Measurements from ENCODE around the gene PNLDC1.

Gene PNLDC1, protein sequence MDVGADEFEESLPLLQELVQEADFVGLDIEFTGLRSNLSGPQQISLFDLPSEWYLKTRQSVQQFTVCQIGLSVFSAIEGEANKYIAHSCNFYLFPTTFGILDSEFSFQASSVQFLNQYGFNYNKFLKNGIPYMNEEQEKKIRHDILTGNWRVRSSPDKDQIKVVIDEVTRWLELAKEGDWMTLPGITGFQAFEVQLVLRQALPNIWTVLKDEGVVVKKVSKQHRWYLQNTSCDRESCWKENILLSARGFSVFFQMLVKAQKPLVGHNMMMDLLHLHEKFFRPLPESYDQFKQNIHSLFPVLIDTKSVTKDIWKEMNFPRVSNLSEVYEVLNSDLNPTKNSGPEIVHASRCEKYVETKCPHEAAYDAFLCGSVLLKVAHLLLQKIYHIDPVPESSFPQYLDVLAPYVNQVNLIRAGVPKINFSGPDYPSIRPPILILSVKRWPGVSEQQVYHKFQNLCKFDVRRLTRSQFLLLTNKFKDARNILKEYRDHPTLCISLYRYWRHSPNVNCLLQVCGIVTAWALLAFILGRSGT

DNA sequence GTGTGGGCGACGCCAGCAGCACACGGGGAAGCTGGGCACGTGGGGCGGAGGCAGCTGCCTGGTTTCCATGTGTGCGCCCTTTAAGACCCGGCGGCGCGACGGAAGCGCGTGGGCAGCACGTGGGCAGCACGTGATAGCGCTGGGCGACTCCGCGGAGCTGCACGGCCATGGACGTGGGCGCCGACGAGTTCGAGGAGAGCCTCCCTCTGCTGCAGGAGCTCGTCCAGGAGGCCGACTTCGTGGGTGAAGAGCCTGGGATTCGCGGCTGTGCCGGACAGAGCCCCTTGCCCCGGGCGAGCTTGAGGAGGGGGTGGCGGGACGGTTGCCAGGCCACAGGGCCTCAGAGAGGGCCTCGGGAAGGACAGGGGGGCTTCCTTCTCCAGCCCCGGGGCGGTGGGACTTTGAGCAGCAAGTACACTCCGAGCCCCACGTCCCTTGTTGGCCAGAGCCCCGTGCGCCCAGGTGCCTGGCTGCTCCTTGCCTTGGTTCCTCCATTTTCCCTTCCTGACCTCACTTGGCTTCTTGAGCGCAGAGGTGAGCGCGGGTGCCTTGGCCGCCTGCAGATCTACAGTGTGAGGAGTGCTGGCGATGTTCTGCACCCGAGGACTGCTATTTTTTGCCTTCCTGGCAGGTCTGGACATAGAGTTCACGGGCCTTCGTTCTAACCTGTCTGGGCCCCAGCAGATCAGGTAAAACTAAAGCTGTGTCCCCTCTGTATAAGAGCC is at the start of gene PNLDC1:
Gene PNLDC1, plus strand, starts transcription at position 136 of the 725 bp plus-strand sequence. Its CDS starts 32 bp downstream, at position 168.
- no peak for DNase-seq

DNA sequence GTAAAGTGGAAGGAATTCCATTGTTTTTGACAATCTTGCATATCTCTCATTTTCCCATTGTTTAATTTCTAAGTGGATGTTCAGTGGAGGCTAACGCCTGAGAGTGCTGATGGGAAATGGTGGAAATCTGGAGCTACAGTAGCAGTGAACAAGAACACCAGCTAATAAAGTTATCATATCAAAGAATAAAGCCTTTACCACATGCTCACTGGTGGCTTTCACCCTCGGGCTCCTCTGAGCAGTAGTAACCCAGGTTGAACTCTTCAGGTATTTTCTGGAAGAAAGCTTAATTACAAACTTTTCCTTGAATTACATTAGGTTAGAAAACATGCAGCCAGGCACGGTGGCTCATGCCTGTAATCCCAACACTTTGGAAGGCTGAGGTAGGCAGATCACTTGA is 48.6 kb upstream of the PNLDC1 start:
- DNase-seq = no peak

DNA sequence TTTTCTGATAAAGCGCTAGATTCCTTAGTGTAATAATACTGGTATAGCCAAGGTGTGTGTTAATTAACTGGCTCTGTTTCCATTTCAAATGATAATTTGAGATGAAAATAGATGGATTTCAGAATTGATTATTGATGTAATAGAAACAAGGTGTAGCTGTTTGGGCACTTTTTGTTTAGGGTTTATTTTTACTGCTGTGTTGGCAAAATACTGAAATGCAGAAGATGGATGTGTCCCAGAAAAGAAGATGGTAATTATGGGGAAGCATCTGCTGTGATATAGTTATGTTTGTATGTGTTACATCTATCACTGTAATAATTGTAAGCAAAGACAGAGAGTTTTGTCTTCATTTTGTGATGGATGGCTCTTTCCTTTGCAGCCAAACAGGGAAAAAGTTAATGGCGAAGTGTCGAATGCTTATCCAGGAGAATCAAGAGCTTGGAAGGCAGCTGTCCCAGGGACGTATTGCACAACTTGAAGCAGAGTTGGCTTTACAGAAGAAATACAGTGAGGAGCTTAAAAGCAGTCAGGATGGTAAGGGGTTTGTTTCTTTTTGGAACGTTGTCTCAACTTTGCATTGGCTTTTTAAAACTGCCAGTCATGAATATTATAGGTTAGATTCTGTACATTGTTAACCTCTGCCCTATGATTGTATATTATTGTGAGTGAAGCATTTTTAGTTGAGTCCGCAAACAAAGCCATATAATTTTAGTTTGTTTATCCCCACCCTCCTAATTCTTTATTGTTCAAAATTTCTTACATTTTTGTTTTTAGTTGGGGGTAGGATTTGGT is 46.8 kb upstream of the PNLDC1 start:
- DNase-seq = no peak

DNA sequence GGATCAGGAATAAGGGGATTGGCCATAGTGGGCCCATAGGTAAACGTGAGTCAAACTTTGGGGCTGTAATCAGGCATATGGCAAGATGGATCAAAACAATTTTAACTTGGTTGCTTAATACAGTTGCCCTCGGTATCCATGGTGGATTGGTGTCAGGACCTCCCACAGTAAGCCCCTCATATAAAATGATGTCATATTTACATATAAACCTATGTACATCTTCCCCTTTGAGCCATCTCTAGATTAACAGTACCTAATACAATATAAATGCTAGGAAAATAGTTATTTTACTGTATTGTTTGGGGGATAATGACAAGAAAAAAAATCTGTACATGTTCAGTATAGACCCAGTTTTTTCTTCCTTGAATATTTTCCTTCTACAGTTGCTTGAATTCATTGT is 45.7 kb upstream of the PNLDC1 start:
- no peak for DNase-seq

DNA sequence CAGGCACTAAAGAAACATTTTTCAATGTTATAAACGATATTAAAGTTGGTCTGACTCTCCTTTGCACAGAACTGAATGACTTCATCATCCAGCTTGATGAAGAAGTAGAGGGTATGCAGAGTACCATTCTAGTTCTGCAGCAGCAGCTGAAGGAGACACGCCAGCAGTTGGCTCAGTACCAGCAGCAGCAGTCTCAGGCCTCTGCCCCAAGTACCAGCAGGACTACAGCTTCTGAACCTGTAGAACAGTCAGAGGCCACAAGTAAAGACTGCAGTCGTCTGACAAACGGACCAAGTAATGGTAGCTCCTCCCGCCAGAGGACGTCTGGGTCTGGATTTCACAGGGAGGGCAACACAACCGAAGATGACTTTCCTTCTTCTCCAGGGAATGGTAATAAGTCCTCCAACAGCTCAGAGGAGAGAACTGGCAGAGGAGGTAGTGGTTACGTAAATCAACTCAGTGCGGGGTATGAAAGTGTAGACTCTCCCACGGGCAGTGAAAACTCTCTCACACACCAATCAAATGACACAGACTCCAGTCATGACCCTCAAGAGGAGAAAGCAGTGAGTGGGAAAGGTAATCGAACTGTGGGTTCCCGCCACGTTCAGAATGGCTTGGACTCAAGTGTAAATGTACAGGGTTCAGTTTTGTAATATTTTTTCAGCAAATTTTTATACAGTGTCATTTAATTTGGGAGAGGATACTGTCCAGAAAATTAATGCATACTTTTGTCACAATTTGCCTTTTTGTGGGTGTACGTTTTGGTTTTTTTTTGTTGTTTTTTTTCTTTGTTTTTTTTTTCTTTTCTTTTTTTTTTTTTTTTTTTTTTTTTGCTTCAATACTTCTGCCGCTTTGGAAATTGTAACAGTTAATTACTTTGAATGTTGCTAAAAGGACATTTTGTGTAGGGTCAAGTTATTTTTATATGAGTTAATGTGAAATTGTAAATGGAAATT is 44.8 kb upstream of the PNLDC1 start:
- DNase-seq = no peak

DNA sequence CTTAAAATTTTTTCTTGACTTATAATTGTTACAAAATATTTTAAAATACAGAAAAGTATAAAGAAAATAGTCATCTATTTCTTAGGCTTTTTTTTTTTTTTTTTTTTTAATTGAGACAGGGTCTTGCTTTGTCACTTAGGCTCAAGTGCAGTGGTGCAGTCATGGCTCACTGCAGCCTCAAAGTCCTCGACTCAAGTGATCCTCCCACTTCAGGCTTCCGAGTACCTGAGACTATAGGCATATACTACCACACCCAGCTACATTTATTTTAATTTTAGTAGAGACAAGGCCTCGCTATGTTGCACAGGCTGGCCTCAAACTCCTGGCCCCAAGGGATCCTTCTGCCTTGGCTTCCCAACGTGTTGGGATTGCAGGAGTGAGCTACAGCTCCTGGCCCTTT is 43.6 kb upstream of the PNLDC1 start:
- DNase-seq = no peak

DNA sequence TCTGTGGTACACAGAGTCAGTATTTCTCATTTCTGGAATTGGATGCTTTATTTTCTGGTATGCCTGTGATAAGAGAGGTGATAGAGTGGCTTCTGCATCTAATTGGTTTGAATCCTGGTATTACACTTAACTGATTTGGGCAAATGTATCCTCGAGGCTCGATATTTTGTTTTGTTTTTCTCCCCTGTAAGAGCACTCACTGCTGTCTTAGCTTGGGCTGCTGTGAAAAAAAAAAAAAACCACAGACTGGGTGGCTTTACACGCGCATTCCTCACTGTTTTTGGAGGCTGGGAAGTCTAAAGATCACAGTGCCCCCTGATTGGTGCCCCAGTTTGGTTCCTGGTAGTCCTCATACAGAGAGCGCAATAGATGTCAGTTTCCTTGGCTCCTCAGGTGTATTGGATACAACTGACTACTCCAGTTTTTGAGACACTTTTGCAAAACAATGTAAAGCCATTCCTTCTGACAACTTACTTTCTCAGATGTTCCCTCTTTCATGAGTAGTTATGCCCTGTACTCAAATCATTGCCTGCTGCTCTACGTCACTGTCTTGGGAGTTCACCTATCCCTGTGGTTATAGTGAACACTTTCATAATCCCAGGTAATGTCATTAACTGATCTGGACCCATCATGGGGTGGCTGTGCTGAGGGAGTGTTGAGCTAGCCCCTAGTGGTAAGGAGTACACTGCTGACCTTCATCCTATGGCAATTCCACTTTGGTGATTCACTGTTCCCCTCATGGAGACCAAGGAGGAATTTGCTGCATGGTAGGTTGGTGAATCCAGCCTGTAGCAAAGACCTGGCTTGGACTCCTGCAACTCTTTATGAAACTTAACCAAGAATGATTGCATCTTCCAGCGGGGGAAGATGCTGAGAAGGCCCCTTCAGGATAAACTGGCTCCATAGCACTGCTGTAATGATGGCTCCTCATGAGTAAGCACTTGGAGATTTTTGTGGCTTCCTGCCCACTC is 41.8 kb upstream of the PNLDC1 start:
- no peak for DNase-seq

DNA sequence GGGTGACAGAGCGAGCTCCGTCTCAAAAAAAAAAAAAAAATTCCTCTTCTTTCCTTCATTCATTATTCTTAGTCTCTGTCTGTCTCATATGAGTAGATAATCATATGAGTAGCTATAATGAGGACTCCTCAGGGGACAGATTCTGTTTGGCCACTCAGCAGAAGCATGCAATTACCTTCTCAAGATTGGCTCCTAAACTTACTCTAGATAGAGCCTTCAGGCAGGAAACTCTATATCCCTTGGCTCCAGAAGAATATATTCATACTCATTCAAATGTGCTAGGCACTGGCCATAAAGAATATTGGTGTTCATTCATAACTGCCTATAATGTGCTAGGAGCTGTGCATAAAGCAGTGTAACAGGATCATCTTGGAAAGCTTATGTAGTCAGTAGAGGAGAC is 40.4 kb upstream of the PNLDC1 start:
- DNase-seq = no peak

DNA sequence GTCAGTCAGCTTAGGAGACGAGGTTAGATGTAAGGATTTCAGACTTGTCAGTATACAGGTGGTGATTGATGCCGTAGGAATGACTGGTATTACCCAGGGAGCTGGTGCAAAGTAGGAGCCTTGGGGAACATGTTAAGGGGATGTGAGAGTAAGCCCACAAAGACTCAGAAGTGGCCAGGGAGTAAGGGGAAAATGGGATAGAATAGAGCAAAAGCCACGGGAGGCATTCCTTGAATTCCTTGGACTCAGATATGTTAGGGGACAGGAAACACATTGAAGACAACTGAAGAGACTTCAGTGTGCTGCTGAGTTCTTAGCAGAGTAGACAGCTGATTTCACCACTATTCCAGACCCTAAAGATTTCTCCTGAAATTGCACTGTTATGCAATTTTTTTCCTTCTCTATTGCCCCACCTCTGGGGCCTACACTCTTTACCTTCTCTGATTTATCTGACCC is 39.4 kb upstream of the PNLDC1 start:
- no peak for DNase-seq

DNA sequence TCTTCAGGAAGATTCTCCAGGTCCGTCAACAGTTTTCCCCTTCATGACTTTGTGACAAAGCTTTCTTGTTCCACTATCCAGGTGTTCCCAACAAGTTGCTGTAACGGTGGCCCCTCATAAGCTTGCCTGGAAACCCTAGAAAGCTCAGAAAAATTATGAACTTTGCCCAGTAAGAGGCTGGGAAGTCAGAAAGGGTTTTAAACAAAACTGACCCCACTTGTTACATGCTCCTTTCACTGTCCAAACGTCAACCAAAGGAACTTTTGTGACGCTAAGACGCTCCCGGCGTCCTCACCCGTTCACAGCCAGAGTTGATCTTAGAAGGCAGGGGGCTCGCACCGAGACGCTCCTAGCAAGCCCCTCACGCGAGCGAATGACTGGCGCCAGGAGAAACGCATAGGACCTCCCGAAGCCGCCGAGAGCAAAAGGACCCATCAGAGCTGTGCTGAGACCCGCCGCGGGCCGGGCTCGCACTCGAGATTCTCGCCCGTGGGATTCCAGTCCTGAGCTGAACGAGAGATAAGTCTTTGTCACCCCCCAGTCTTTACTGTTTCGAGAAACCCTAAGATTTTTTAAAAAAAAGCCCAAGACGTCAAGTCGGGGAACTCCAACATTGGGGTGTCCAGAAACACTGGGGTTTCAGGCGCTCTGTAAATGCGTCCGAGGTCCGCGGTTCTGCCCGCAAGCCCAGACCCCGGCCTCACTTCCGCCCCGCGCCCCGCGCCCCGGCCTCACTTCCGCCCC is 38.8 kb upstream of the PNLDC1 start:
- DNase-seq = no peak

DNA sequence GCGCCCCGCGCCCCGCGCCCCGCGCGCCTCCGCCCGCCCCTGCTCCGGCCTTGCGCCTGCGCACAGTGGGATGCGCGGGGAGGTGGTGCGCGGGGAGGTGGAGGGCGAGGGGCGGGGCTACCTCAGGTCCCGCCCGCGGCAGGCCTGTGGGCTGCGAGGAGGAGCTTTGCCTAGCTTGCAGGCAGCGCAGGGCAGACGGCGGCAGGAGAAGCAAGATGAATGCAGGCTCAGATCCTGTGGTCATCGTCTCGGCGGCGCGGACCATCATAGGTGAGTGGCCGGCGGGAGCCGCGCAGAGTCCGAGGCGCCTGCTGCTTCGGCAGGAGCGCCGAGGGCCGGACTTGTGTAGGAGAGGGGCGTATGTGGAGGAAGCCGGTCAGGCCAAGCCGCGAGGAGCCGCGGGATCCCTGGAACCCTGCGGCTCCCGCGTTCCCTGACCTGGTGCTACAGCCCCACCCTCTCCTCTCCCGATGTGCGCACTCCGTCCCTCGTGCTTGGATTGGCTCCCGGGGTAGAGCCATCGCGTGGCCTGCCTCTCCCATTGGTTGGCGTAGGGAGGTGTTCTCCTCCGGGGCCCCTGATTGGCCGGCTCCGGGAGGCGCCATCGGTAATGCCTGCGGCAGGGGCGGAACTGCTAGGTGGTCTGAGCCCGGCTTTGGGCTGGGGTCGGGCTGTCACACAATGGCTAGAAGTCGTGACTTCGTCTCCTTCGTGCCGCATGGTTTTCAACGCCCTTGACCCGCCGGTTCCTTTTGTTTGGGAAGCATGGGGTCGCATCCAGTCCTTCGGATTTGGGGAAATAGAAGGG is 38.0 kb upstream of the PNLDC1 start, which contains the start of gene ACAT2:
Gene ACAT2, plus strand, starts transcription at position 173 of the 808 bp plus-strand sequence. Its CDS starts 43 bp downstream, at position 216.
- peak; percentile 94 to 95 for DNase-seq

DNA sequence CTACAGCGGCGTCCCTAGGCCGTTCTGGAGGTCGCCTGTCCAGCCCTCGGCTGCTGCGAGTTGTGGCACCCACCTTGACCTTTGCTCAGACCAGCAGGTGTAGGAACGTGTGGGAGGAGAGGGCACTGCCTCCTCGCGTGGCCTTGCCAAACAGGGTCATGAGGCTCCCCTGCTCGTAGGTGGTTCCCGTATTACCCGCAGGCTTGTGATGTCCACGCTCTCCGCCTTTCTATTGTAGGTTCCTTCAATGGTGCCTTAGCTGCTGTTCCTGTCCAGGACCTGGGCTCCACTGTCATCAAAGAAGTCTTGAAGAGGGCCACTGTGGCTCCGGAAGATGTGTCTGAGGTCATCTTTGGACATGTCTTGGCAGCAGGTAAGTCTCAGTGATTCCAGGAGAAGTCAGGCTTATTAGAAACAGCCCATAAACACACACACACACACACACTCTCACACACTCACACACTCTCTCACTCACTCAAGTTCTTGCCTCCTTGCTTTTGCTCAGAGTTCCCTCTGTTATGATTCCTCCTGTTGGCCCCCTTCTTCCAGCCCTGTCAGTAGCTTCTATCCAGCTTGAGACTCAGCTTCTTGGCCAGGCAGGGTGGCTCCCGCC is 37.3 kb upstream of the PNLDC1 start:
- DNase-seq = peak; percentile 46 to 61

DNA sequence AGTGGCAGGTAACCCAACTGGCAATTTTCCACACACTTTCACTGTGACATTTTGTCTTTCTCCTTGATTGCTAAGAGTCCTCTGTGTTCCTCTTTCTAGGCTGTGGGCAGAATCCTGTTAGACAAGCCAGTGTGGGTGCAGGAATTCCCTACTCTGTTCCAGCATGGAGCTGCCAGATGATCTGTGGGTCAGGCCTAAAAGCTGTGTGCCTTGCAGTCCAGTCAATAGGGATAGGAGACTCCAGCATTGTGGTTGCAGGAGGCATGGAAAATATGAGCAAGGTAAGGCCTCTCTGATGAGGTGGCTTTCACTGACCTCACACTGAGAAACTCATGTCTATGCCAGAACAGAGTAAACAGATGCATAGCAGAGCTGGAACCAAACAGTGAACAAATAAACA is 33.2 kb upstream of the PNLDC1 start:
- no peak for DNase-seq

DNA sequence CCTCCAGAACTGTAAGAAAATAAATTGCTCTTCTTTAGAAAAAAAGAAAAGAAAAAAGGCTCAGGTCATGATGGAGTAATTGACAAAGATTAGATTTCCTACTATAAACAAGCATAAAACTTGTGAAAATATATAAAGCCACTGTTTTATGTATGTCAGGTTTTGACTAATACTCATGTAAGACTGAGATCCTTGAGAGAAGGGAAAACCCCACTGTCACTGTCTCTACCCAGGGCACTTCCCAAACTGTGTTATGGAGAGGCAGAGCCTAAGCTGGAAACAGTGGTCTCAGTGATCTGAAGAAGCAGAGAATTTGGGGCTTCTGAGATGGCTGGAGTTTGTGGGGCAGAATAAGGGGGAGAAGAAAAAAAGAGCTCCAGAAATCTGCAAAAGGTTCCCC is 30.6 kb upstream of the PNLDC1 start:
- no peak for DNase-seq

DNA sequence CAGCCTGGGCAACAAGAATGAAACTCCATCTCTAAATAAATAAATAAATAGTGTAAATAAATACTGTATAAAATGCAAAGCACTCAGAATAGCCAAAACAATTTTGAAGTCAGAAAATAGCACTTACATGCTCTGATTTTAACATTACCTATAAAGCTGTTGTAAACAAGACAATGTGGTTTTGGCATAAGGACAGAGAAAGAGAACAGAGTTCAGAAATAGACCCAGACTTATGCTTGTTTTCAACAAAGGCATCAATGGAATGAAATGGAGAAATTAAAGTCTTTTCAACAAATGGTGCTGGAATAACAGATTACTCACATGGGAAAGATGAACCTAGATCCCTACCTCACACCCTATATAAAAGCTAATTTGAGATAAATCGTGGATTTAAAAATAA is 27.9 kb upstream of the PNLDC1 start:
- no peak for DNase-seq

DNA sequence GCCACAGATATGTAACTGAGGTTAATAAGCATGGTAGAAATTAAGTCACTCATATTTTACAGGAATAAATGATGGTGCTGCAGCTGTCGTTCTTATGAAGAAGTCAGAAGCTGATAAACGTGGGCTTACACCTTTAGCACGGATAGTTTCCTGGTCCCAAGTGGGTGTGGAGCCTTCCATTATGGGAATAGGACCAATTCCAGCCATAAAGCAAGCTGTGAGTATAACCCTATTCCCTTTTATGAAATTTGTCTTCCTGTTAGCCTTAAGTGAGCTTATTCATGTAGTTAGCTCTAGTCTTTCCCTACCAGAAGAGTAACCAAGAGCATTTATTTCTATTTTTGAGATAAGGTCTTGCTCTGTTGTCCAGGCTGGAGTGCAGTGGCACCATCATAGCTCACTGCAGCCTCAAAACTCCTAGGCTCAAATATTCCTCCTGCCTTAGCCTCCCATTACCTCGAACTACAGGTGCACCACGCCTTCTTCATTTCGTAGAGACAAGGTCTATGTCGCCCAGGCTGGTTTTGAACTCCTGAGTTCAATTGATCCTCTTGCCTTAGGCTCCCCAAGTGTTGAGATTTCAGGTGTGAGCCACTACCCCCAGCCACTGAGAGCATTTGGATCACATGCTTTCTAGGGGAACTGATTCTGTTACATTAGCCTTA is 22.7 kb upstream of the PNLDC1 start:
- DNase-seq = no peak

DNA sequence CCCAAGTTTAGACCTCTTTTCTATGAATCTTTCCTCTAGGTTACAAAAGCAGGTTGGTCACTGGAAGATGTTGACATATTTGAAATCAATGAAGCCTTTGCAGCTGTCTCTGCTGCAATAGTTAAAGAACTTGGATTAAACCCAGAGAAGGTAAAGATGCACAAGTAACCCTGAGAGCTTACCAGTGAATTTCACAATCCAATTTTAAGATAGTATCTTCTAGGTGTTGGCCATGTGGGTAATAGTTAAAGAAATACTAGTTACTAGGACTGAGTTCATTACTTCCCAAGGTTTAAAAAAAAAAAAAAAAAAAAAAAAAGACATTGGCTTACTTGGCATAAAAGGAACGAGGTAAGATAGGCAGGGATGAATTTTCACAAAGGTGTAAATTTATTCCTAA is 21.9 kb upstream of the PNLDC1 start:
- no peak for DNase-seq

DNA sequence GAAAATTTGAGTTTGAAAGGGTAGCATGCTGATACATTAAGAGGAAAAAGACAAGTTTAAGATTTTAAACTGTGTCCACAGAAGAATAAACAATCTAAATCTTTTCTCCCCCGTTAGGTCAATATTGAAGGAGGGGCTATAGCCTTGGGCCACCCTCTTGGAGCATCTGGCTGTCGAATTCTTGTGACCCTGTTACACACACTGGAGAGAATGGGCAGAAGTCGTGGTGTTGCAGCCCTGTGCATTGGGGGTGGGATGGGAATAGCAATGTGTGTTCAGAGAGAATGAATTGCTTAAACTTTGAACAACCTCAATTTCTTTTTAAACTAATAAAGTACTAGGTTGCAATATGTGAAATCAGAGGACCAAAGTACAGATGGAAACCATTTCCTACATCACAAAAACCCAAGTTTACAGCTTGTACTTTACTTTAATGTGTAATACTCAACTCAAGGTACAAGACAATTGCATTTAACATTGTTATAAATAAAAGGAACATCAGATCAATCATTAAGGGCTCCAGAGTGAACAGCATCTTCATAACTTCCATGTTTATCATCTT is 21.5 kb upstream of the PNLDC1 start:
- no peak for DNase-seq
